ENCODE results near the gene LRRTM4.

The LRRTM4 gene

GRCh38 chr2:76825140-76825970 is 696.8 kb downstream of the LRRTM4 start:
- no peak for DNase-seq (ENCODE audit: low read depth)
- no peak for TF ChIP-seq CTCF (IDR thresholded peaks at IDR 0.05; ENCODE audit: low read length, missing control alignments)
- no peak overlapping the region for H3K4me3 ChIP-seq (replicated peaks; ENCODE audit: low read depth, low read length)

GRCh38 chr2:76821731-76822130 is 700.4 kb downstream of the LRRTM4 start:
- TF ChIP-seq CTCF (IDR thresholded peaks at IDR 0.05; ENCODE audit: low read length, missing control alignments) = no peak
- H3K4me3 ChIP-seq (replicated peaks; ENCODE audit: low read depth, low read length) = no peak overlapping the region
- no peak for DNase-seq (ENCODE audit: low read depth)

- no peak for DNase-seq (ENCODE audit: low read depth)
- no peak overlapping the region for H3K4me3 ChIP-seq (replicated peaks; ENCODE audit: low read depth, low read length)
- no peak for TF ChIP-seq CTCF (IDR thresholded peaks at IDR 0.05; ENCODE audit: low read length, missing control alignments)
These were observed 709.1 kb downstream of the LRRTM4 start for GRCh38 chr2:76813084-76813483.

GRCh38 chr2:76812156-76812555 is 710.0 kb downstream of the LRRTM4 start:
- no peak for DNase-seq (ENCODE audit: low read depth)
- TF ChIP-seq CTCF (IDR thresholded peaks at IDR 0.05; ENCODE audit: low read length, missing control alignments) = no peak

GRCh38 chr2:76809136-76809535 is 713.0 kb downstream of the LRRTM4 start:
- no peak for TF ChIP-seq CTCF (IDR thresholded peaks at IDR 0.05; ENCODE audit: low read length, missing control alignments)
- no peak for DNase-seq (ENCODE audit: low read depth)
- H3K4me3 ChIP-seq (replicated peaks; ENCODE audit: low read depth, low read length) = no peak overlapping the region

More at GRCh38 chr2:76812156-76812555, 710.0 kb downstream of the LRRTM4 start:
- H3K4me3 ChIP-seq (replicated peaks; ENCODE audit: low read depth, low read length) = no peak overlapping the region

GRCh38 chr2:76808732-76809131 is 713.4 kb downstream of the LRRTM4 start:
- no peak for TF ChIP-seq CTCF (IDR thresholded peaks at IDR 0.05; ENCODE audit: low read length, missing control alignments)
- H3K4me3 ChIP-seq (replicated peaks; ENCODE audit: low read depth, low read length) = no peak overlapping the region
- no peak for DNase-seq (ENCODE audit: low read depth)
